HG03571 (cell line): ENCODE data around the gene KRT86.
"Not testable (repeated sequence)": the region's sequence is repeated elsewhere in the genome, so short reads cannot be mapped to it uniquely, and the experiment has no call there.

Source experiments
- ATAC-seq: cut with Tn5 transposase; IDR thresholded peaks from one replicate; pipeline ENCODE4 v1.9.1; 2021; ENCODE audit not compliant: unreplicated experiment

The KRT86 gene

GRCh38 chr12:52313461-52313860 is 39.0 kb downstream of the KRT86 start:
- ATAC-seq: no peak

DNA sequence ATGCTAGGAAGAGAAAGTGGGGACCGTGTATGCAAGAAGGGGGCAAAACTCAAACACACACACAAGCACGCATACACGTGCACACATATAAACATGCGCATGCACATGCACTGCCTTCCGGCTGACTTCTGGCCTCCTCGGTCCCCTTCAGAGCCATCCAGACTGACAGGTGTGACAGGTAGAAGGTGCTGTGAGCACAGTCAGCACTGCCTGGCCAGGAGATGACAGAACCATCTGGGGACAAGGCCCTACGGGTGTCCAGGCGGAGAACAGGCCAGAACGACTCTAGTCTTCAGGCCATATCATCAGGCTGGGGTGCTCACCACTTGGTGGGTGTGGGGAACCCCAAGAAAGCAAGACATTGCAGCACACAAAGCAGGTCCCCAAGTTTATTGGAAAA is 39.5 kb downstream of the KRT86 start:
- ATAC-seq: no peak

- ATAC-seq: no peak
Observed at GRCh38 chr12:52314511-52314910, 40.1 kb downstream of the KRT86 start.

GRCh38 chr12:52315721-52316120 is 41.3 kb downstream of the KRT86 start:
- ATAC-seq: not testable (repeated sequence)

GRCh38 chr12:52316290-52316689 is 41.8 kb downstream of the KRT86 start:
- ATAC-seq: no peak

GRCh38 chr12:52316701-52317100 is 42.3 kb downstream of the KRT86 start:
- ATAC-seq: no peak

- ATAC-seq: no peak
Observed at GRCh38 chr12:52317468-52318052, 43.1 kb downstream of the KRT86 start.

DNA sequence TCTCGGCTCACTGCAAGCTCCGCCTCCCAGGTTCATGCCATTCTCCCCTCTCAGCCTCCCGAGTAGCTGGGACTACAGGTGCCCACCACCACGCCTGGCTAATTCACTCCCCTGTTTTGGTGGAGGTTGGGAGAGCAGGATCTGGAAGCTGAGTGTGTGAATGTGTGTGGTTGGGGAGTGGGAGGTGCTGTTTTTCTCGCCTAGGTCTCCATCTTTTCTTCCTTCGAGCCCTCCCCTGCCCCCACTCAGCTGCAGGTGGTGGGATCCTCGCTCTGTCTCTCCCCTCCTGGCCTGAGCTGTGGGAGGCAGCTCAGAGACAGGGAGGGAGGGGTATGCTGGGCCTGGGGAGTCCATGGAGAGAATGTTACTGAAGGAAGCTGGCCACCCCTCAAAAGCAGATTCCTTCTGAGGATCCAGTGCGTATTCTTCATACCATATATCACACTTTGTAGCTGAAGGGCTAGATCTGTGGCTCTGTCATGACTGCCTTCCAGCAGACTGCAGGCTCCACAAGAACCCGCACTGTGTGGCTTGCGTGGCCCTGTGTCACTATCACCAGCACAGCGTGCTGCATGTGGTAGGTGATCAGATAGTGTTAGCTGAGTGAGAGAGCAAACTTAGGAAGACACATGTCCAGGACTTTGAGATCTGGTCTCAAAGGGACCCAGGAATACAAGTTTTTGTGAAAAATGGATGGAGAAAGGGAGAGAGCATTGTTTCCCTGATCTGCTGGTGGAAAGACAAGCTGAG is 44.0 kb downstream of the KRT86 start:
- ATAC-seq: no peak

DNA sequence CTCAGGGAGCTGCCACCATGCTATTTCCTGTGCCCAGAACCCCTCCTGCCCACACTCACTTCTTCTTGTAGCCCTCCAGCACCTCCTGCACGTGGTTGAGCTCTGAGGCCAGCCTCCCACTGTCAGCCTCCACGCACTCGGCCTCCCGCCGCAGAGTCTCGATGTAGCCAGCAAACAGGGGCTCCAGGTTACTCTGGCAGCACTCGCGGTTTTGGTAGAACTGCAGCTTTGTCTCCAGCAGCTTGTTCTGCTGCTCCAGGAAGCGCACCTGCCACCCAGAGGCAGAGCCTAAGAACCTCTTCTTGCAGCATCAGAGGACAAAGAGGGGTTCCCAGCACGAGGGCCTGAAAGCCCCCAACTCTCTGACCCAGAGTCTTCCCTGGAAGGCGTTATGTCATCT is 44.7 kb downstream of the KRT86 start:
- no peak for ATAC-seq

- no peak for ATAC-seq
Observed at GRCh38 chr12:52320784-52321400, 46.4 kb downstream of the KRT86 start, which contains the start of gene KRT83. Gene KRT83, minus strand, starts transcription at chr12:52321398. Its CDS starts 63 bp downstream, at chr12:52321335.

DNA sequence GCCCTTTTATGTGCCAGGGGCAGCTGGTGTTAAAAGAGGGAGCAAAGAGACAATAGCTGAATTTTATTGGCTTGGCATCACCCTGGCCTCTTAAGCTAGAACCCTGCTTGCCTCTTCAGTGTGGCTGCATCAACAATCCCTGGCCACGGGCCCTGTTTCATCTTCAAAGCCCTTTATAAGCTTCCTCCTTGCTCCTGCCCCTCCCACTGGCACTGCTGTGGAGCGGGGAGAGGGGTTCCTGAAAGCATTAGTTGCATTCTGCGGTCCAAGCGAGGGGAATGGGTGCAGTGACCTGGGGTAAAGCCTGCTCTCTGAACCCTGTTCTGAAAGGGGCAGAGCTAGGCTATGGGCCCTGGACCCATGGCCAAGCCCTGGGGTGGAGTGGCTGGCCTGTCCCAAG is 47.0 kb downstream of the KRT86 start:
- no peak for ATAC-seq

DNA sequence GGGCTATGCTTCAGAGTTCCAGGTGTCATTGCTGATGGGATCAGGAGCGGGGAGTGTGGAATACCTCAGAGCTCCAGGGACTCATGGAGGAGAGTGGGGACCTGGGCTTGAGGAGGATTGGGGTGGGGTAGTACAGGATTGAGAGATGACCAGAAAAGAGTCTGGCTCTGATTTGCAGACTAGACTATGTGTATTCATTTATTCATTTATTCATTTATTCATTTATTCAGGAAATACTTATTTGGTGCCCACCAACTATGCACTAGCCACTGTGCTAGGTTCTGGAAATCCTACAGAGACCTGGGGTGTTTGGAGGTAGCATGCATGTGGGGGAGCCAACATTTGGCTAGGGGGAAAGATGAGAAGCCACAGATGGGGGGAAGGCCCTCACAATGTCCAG is 47.6 kb downstream of the KRT86 start:
- ATAC-seq: no peak

DNA sequence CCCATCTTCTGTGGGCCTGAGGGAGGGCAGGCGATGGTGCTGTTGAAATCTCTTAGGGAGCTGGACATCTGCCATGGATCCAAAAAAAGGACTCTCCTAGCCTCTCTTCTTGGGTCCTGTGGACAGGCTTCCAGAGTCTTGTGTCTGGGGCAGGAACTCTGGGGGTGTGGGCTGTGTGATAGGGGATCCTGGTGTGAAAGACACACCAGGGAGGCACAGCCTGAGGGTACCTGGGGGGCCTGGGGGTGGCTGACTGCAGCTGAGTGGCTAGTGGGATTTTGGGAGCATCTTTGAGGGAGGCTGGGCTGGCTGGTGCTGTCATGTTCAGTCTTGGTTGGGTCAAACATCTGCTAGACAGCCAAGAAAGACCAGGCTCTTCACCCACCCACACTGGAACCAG is 48.6 kb downstream of the KRT86 start:
- ATAC-seq: no peak

DNA sequence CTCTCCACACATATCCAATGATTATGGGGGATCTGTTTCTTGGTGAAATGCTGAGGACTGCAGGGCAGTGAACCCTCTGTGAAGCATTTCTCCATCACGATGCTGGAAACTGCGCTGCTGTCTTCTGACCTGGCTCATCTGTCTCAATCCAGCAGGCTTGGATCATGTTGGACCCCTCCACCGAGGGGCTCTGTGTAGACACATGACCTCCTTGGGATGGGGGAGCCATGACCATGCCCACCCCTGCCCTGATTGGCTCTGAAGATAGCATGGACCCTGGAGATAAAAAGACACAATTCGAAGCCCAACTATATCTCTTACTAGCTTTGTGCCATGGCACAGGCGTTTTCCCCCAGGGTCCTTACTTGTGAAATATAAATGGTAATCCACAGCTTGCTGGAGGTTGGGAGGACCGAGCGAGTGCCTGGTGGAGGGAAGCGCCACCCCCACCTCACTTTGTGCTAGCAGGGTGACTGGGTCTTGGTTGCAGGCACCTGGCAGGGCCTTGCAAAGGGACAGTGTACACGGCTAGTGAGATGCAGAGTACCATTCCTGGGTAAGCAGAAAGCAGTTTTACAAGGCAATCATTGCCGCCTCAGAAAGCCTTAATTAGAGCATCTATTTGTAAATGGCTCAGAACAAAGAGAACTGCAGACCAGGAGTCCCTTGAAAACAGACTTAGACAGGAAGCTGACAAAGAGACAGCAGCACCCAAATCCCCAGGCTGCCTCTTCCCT is 49.1 kb downstream of the KRT86 start:
- no peak for ATAC-seq

DNA sequence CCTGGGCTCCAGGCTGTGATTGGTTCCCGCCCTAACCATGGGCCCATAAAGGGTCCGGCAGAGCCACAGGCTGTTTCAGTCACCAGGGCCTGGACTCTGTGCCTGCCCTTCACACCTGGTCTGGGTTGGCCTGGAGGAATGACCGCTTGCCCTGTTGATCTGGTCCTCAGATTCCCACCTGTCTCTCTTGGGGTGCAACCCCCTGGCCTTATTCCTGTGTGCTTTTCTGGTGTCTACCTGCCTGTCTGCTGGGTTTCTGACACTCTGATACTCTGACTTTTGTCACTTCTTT is 49.7 kb downstream of the KRT86 start:
- no peak for ATAC-seq

GRCh38 chr12:52327052-52327829 is 52.8 kb downstream of the KRT86 start:
- ATAC-seq: peak; percentile 66

DNA sequence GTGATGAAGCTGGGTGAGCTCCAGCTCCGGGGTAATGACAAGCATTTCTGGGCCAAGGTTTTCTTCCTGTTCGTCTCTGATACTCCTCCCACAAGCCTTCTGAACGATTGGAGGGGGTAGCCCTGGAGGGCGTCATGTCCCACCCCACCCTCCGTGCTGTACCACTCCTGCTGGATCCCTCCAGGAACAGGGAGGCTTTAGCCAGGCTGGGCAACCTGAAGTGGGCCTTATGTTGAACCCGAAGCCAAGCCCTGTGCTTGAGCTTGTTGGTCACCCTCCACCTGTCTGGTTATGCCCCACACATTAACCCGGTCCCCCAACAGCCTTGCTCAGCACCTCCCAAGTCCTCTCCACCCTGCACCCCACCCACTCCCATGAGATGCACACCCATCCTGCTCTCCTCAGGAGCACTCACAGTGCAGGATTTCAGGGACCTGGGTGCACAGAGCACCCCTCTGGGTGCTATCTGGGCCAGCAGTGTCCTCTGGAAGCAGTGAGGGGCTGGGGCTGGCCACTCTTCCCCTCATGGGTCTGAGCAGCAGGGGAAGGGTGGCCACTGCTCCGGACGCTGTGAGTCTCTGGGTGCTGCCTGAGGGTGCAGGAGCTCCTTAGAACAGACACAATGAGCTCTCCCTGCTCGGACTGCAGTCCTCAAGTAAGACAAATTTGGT is 53.5 kb downstream of the KRT86 start:
- no peak for ATAC-seq

DNA sequence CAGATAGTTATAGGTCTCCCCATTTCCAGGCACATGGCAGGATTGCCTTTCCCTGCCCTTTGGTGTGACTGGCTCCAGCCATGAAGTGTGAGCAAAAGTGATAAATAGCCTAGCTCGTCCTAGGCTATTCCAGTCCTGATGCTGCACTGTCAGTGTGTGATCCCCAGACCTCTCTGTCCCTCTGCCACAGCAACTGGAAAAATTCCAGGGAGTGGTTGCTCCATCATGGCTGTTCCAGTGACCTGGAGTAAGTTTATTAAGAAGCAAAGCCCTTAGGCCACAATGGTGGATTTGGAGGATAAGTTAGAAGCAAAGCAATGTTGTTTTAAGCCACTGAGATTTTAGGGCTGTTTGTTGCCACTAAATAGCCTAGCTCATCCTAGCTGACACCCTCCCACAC is 56.6 kb downstream of the KRT86 start:
- no peak for ATAC-seq

- ATAC-seq: no peak
Observed at GRCh38 chr12:52331833-52332232, 57.4 kb downstream of the KRT86 start.

- ATAC-seq: no peak
Observed at GRCh38 chr12:52332381-52332780, 57.9 kb downstream of the KRT86 start.

- ATAC-seq: no peak
Observed at GRCh38 chr12:52333321-52333720, 58.9 kb downstream of the KRT86 start.
